IMR-90 (cell line): ENCODE data around the gene DUSP14. TPM values are rescaled to one million over a fixed set of nuclear protein-coding genes. Genes with fewer than 3 reads are reported as not detected.
A peak's percentile ranks its signal among the peaks of the same experiment; 100 is the strongest.

Experiments used
- ATAC-seq: fragments of 200-7000 bp; cut with Tn5 transposase; 2 replicates; pipeline ENCODE4 v1.9.1; 2020; ENCODE audit warnings: low read depth, mild to moderate bottlenecking, moderate library complexity
- BruUV-seq: library from RNA; stranded (reverse); fragments of 400-500 nt; replicated peaks from 2 replicates; lab custom pipeline; 2021; lab: Mats Ljungman, UMichigan
- CTCF ChIA-PET: fragments of 300-600 bp; formaldehyde crosslinking; extraction: SDS; loops from one replicate; lab custom pipeline; 2021; ENCODE audit warnings: antibody characterized with exemption; lab: Yijun Ruan, JAX
- POLR2A ChIA-PET: fragments of 300-600 bp; sonication (Branson Sonifier 250); formaldehyde crosslinking; loops from one replicate; lab custom pipeline; 2022; ENCODE audit warnings: antibody characterized with exemption; ENCODE audit not compliant: unreplicated experiment; lab: Charles Lee
- DNase-seq: peaks from one replicate; pipeline ENCODE4 v3.0.0; 2013
- H2AFZ ChIP-seq: replicated peaks from 2 replicates; pipeline ENCODE3; 2013; ENCODE audit warnings: low read length, mild to moderate bottlenecking; ENCODE audit not compliant: poor library complexity
- H2AK5ac ChIP-seq: 2 replicates; pipeline ENCODE4 v1.6.1; 2013; ENCODE audit warnings: low read depth, low read length, inconsistent platforms
- H2AK9ac ChIP-seq: replicated peaks from 2 replicates; pipeline ENCODE3; 2013; ENCODE audit warnings: mild to moderate bottlenecking, low read depth, low read length, moderate library complexity; ENCODE audit not compliant: poor library complexity
- H2BK120ac ChIP-seq: 2 replicates; pipeline ENCODE4 v1.6.1; 2013; ENCODE audit warnings: low read depth, low read length, inconsistent platforms
- H2BK15ac ChIP-seq: 3 replicates; pipeline ENCODE4 v1.6.1; 2013; ENCODE audit warnings: low read depth, low read length, inconsistent platforms
- H2BK20ac ChIP-seq: 2 replicates; pipeline ENCODE4 v1.6.1; 2013; ENCODE audit warnings: low read depth, mild to moderate bottlenecking, inconsistent platforms, low read length, moderate library complexity
- H2BK5ac ChIP-seq: 2 replicates; pipeline ENCODE4 v1.6.1; 2013; ENCODE audit warnings: mild to moderate bottlenecking, low read depth, low read length, inconsistent platforms; ENCODE audit not compliant: poor library complexity, severe bottlenecking
- H3K14ac ChIP-seq: replicated peaks from 2 replicates; pipeline ENCODE4 v1.6.1; 2013; ENCODE audit warnings: low read depth, low read length, inconsistent platforms
- H3K18ac ChIP-seq: 2 replicates; pipeline ENCODE4 v1.6.1; 2013; ENCODE audit warnings: low read depth, low read length, control low read depth
- H3K23ac ChIP-seq: 2 replicates; pipeline ENCODE4 v1.6.1; 2013; ENCODE audit warnings: low read depth, low read length, inconsistent platforms
- H3K27ac ChIP-seq: 2 replicates; pipeline ENCODE4 v1.5.1; 2013; ENCODE audit warnings: mild to moderate bottlenecking, control low read depth, low read length; ENCODE audit not compliant: insufficient read depth
- H3K27me3 ChIP-seq: 2 replicates; pipeline ENCODE4 v1.6.1; 2013; ENCODE audit warnings: low read length; ENCODE audit not compliant: control insufficient read depth, insufficient read depth
- H3K36me3 ChIP-seq: 2 replicates; pipeline ENCODE4 v1.6.1; 2013; ENCODE audit warnings: low read length, mixed read lengths; ENCODE audit not compliant: control insufficient read depth, insufficient read depth
- H3K4ac ChIP-seq: 2 replicates; pipeline ENCODE4 v1.6.1; 2013; ENCODE audit warnings: low read depth, low read length, inconsistent platforms
- H3K4me1 ChIP-seq: 2 replicates; pipeline ENCODE4 v1.6.1; 2013; ENCODE audit warnings: low read length, mixed read lengths; ENCODE audit not compliant: control insufficient read depth, insufficient read depth
- H3K4me2 ChIP-seq: 2 replicates; pipeline ENCODE4 v1.6.1; 2013; ENCODE audit warnings: low read depth, mild to moderate bottlenecking, control low read depth, low read length, moderate library complexity
- H3K4me3 ChIP-seq: 2 replicates; pipeline ENCODE4 v1.5.1; 2013; ENCODE audit warnings: low read depth, mild to moderate bottlenecking, control low read depth, low read length, moderate library complexity; ENCODE audit not compliant: insufficient read depth
- H3K56ac ChIP-seq: 2 replicates; pipeline ENCODE4 v1.6.1; 2013; ENCODE audit warnings: low read length, inconsistent platforms; ENCODE audit not compliant: insufficient read depth; ENCODE audit errors: extremely low read depth
- H3K79me1 ChIP-seq, 2 experiments: 2 replicates each; pipeline ENCODE4 v1.6.1; 2013; ENCODE audit warnings: low read length in 2 of 2, inconsistent platforms in 1 of 2, low read depth in 1 of 2
- H3K9ac ChIP-seq: 2 replicates; pipeline ENCODE4 v1.6.1; 2013; ENCODE audit warnings: low read depth, low read length, control low read depth
- H3K9me1 ChIP-seq: 2 replicates; pipeline ENCODE4 v1.6.1; 2013; ENCODE audit warnings: low read length, inconsistent platforms; ENCODE audit not compliant: insufficient read depth
- H3K9me3 ChIP-seq: 2 replicates; pipeline ENCODE4 v1.6.1; 2013; ENCODE audit warnings: low read length; ENCODE audit not compliant: control insufficient read depth, insufficient read depth
- H4K20me1 ChIP-seq: 2 replicates; pipeline ENCODE4 v1.6.1; 2013; ENCODE audit warnings: low read length, inconsistent platforms; ENCODE audit not compliant: insufficient read depth
- H4K5ac ChIP-seq: 2 replicates; pipeline ENCODE4 v1.6.1; 2013; ENCODE audit warnings: mild to moderate bottlenecking, low read depth, low read length, control low read depth
- H4K8ac ChIP-seq, 2 experiments: 2 replicates each; pipeline ENCODE4 v1.6.1; 2013; ENCODE audit warnings: low read depth in 2 of 2, low read length in 2 of 2, control low read depth in 1 of 2, inconsistent platforms in 1 of 2
- H4K91ac ChIP-seq: 2 replicates; pipeline ENCODE4 v1.6.1; 2013; ENCODE audit warnings: low read depth, low read length, inconsistent platforms; ENCODE audit not compliant: insufficient read depth
- BHLHE40 ChIP-seq: fragments of 150-350 bp; IDR thresholded peaks from 2 replicates; pipeline ENCODE4 v1.6.1; 2016; ENCODE audit warnings: mild to moderate bottlenecking, low read depth, low read length
- CEBPB ChIP-seq: IDR thresholded peaks from 2 replicates; pipeline ENCODE4 v1.6.1; 2012; ENCODE audit warnings: low read depth, low read length, improper control_type of control experiment
- CHD1 ChIP-seq: IDR thresholded peaks from 2 replicates; pipeline ENCODE4 v1.6.1; 2012; ENCODE audit warnings: low read depth, low read length, improper control_type of control experiment
- FOS ChIP-seq: fragments of 150-350 bp; IDR thresholded peaks from 2 replicates; pipeline ENCODE4 v1.6.1; 2016; ENCODE audit warnings: low read depth, low read length
- MAZ ChIP-seq: IDR thresholded peaks from 2 replicates; pipeline ENCODE4 v1.6.1; 2012; ENCODE audit warnings: low read depth, mild to moderate bottlenecking, low read length, improper control_type of control experiment, moderate library complexity, borderline replicate concordance
- POLR2A ChIP-seq: IDR thresholded peaks from 2 replicates; pipeline ENCODE4 v1.6.1; 2012; ENCODE audit warnings: mild to moderate bottlenecking, low read depth, low read length
- WGBS, 2 experiments: methylation state at CpG; one replicate each; pipeline versions ENCODE4 v1.1.5 to v1.1.7; 2013; ENCODE audit warnings: missing lambda C conversion rate in 2 of 2; ENCODE audit not compliant: insufficient read length in 1 of 2; ENCODE audit errors: extremely low coverage in 2 of 2; 5-methylcytosine and 5-hydroxymethylcytosine counted together
- dilution Hi-C: fragments of 300-500 bp; cut with HindIII; formaldehyde crosslinking; loops from one replicate; pipeline ENCODE4 v1.14.3; 2018; ENCODE audit warnings: low sequenced_read_pairs; ENCODE audit not compliant: unreplicated experiment
- in situ Hi-C: fragments of 300-500 bp; cut with MboI; formaldehyde crosslinking; loops from 3 replicates; pipeline ENCODE4 v1.14.3; 2019; ENCODE audit warnings: low sequenced_read_pairs, inconsistent platforms, mixed read lengths
- intact Hi-C: fragments of 100-400 bp; cut with micrococcal nuclease; formaldehyde crosslinking; loops from 2 replicates; pipeline ENCODE4 v1.10.0; 2022
- polyA plus RNA-seq, 3 experiments: library from polyadenylated mRNA; depleted of rRNA; stranded (reverse); fragments of >200 nt; gene quantifications; 2 replicates each; pipeline ENCODE4 v1.2.3, GENCODE V29; 2012; ENCODE audit warnings: low replicate concordance in 1 of 3
- total RNA-seq: library from RNA; depleted of rRNA; stranded (reverse); fragments of >200 nt; gene quantifications from 2 replicates; pipeline ENCODE4 v1.2.3, GENCODE V29; 2012

The DUSP14 gene
- total and polyA plus RNA-seq, 2 of the 4 experiments (the other 2 are of a cell fraction) = 97.5 to 127 TPM

DNA sequence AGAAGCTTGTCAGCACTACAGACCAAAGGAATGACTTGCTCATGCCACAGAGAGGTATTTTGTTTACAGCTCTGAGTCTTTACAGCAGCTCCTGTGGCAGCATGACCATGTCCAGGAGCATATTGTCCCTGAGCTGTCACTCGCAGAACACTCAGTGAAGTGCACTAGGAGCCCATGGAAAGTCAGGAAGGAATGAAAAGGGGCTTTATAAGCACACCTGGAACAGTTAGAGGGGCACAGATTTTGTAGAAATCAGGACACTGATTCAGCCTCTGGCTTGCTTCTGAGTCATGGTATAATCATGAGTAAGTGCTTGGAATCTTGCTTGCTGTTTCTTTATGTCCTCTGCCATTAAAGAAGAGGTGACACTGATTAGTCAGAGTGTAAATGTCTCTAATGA lies 42.0 kb upstream of the DUSP14 start:
- no CpG with 5 or more reads among the region's 1 CpG for WGBS, 2 experiments
- peak; percentile 83 for ATAC-seq
- no peak overlapping the region for H3K9ac ChIP-seq

More for the DNA sequence above, 42.0 kb upstream of the DUSP14 start:
- BruUV-seq = no TSS peak
- no peak overlapping the region for H4K5ac ChIP-seq
- no peak overlapping the region for H3K27ac ChIP-seq
- peak overlapping the region; percentile 28; the same call in 1 of the 2 replicates for H3K4me2 ChIP-seq
- TF ChIP-seq POLR2A (no peak), MAZ (no peak), CEBPB (no peak), FOS (peak; percentile 53), CHD1 (no peak), BHLHE40 (no peak)
- H2AK9ac ChIP-seq = peak overlapping the region; percentile 44
- H2AFZ ChIP-seq = no peak overlapping the region
- peak; percentile 51 for DNase-seq
- peak overlapping the region; percentile 86; the same call in 1 of the 2 replicates for H2BK20ac ChIP-seq
- H3K18ac ChIP-seq = no peak overlapping the region
- dilution Hi-C loops = no loop called here
- intact Hi-C loops = loop anchor here (5.0 kb wide), 1 partner anchor 45 kb away; no protein-coding TSS in a partner anchor
- H4K91ac ChIP-seq = peak overlapping the region; percentile 56; the same call in 1 of the 2 replicates
- H2AK5ac ChIP-seq = peak overlapping the region; percentile 79; the same call in 1 of the 2 replicates
- H3K79me1 ChIP-seq = peaks cover 9 to 43% of the 10 kb centered on the region in 2 experiments
- H3K23ac ChIP-seq = peak overlapping the region; percentile 67
- H3K4ac ChIP-seq = peak overlapping the region; percentile 84
- H3K4me1 ChIP-seq = peaks cover 9% of the 10 kb centered on the region
- peak overlapping the region in 1 of 2 experiments; percentile 37; a peak in 2 of 4 replicates for H4K8ac ChIP-seq
- H3K4me3 ChIP-seq = no peak overlapping the region
- ChIA-PET CTCF (interaction anchor here (0.9 to 1.4 kb wide), 2 partner anchors 10 to 74 kb away, joined by 3 read pairs; no protein-coding TSS in a partner anchor), POLR2A (interaction anchor here (0.6 kb wide), 1 partner anchor 86 kb away, joined by 10 read pairs; no protein-coding TSS in a partner anchor)
- in situ Hi-C loops = no loop called here
- peak overlapping the region; percentile 60 for H3K14ac ChIP-seq
- H3K9me1 ChIP-seq = peaks cover 8% of the 10 kb centered on the region; the same call in 1 of the 2 replicates
- H2BK15ac ChIP-seq = peak overlapping the region; percentile 10; the same call in 1 of the 3 replicates
- no peak overlapping the region for H3K56ac ChIP-seq
- peaks cover 2% of the 10 kb centered on the region; the same call in 1 of the 2 replicates for H4K20me1 ChIP-seq
- no peaks in the 10 kb centered on the region for H3K9me3 ChIP-seq
- H3K36me3 ChIP-seq = peaks cover 7% of the 10 kb centered on the region
- H3K27me3 ChIP-seq = no peaks in the 10 kb centered on the region
- peak overlapping the region; percentile 88 for H2BK120ac ChIP-seq
- peak overlapping the region; percentile 72 for H2BK5ac ChIP-seq
